Measurements from ENCODE around the gene ACP2.
"Not testable (repeated sequence)": the region's sequence is repeated elsewhere in the genome, so short reads cannot be mapped to it uniquely, and the experiment has no call there.

ACP2 gene

DNA sequence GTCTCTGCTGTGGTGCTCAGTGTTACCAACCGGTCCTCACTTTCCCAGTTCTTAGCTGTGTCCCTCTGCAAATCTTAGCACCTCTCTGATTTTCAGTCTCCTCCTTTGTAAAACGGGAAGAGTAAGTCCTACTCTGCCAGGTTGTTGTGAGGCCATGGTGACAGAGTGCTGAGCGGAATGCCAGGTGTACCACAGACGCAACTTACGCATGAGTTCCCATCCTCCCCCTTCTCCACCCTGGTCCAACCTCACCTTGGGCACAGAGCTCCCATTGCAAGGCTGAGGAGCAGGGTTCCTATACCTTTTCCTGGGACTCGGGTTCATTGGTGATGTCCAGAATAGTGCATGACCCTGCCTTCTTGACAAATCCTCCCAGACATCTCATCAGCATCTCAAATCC, 41.2 kb downstream of the ACP2 start:
- H3K4me3 ChIP-seq (ENCODE audit: low read length), result no peak overlapping the region

DNA sequence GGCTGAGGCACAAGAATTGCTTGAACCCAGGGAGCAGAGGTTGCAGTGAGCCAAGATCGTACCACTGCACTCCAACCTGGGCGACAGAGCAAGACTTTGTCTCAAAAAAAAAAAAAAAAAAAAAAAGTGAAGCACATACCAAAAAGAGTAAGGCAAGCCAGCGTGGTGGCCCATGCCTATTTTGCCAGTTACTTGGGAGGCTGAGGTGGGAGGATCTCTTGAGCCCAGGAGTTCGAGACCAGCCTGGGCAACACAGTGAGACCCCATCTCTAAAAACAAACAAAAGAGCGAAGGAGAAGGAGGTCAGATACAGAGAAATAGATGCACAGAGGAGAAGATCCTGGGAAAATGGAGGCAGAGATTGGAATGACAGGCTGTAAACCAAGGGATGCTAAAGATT, 42.0 kb downstream of the ACP2 start:
- not testable (repeated sequence) for DNase-seq (ENCODE audit: low read depth); H3K4me3 ChIP-seq (ENCODE audit: low read length)

More for the DNA sequence above, 41.2 kb downstream of the ACP2 start:
- no peak for TF ChIP-seq CTCF (conservative IDR thresholded peaks at IDR 0.05; ENCODE audit: low read depth, low read length)
- DNase-seq (ENCODE audit: low read depth), result no peak

- H3K4me3 ChIP-seq (ENCODE audit: low read length), result no peak overlapping the region
- DNase-seq (ENCODE audit: low read depth), result no peak
- no peak for TF ChIP-seq CTCF (conservative IDR thresholded peaks at IDR 0.05; ENCODE audit: low read depth, low read length)
These were observed 44.0 kb downstream of the ACP2 start for GRCh38 chr11:47204637-47204989.

- H3K4me3 ChIP-seq (ENCODE audit: low read length), result no peak overlapping the region
- DNase-seq (ENCODE audit: low read depth), result no peak
- TF ChIP-seq CTCF (conservative IDR thresholded peaks at IDR 0.05; ENCODE audit: low read depth, low read length), result no peak
These were observed 46.0 kb downstream of the ACP2 start for GRCh38 chr11:47202576-47202975.

- TF ChIP-seq CTCF (conservative IDR thresholded peaks at IDR 0.05; ENCODE audit: low read depth, low read length), result no peak
- no peak for DNase-seq (ENCODE audit: low read depth)
- no peak overlapping the region for H3K4me3 ChIP-seq (ENCODE audit: low read length)
These were observed 47.6 kb downstream of the ACP2 start for GRCh38 chr11:47201015-47201414.

DNA sequence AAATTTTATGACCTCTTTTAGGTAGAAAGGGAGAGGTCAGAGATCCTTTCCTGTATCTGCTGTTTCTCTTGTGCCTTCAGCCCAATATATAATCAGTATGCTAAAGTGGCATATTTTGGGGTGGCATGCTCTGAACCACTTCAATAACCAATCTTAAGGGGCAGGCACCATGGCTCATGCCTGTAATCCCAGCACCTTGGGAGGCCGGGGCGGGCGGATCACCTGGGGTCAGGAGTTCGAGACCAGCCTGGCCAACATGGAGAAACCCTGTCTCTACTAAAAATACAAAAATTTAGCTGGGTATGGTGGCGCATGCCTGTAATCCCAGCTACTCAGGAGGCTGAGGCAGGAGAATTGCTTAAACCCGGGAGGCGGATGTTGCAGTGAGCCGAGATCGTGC, 50.5 kb downstream of the ACP2 start:
- DNase-seq (ENCODE audit: low read depth); H3K4me3 ChIP-seq (ENCODE audit: low read length): not testable (repeated sequence)

- TF ChIP-seq CTCF (conservative IDR thresholded peaks at IDR 0.05; ENCODE audit: low read depth, low read length), result no peak
- no peak overlapping the region for H3K4me3 ChIP-seq (ENCODE audit: low read length)
- no peak for DNase-seq (ENCODE audit: low read depth)
These were observed 56.5 kb downstream of the ACP2 start for GRCh38 chr11:47192111-47192510.

- H3K4me3 ChIP-seq (ENCODE audit: low read length); DNase-seq (ENCODE audit: low read depth): not testable (repeated sequence)
These were observed 57.5 kb downstream of the ACP2 start for GRCh38 chr11:47191137-47191536.

Data from retinal pigment epithelial cell (primary cell).